Measurements from ENCODE around the gene ZNF362. TPM values are rescaled to one million over a fixed set of nuclear protein-coding genes. Genes with fewer than 3 reads are reported as not detected.

The ZNF362 gene
- total and polyA plus RNA-seq, 2 experiments from 2014 or later: 11.0 to 12.9 TPM

- no peak for TF ChIP-seq ZNF462 (CRISPR knock-in tag; IDR thresholded peaks at IDR 0.05)
These were observed 81.8 kb downstream of the ZNF362 start (continued) for GRCh38 chr1:33338048-33338439.

- H3K36me3 Mint-ChIP-seq (ENCODE audit: low read depth): no peaks in the 10 kb centered on the region
- Histone ChIP-seq H4K20me1 (replicated peaks; ENCODE audit: insufficient read depth) (peaks cover 18% of the 10 kb centered on the region; the same call in 1 of the 2 replicates), H3K4me2 (peak overlapping the region; percentile 58), H3K27me3 (ENCODE audit: insufficient read depth) (peaks cover 65% of the 10 kb centered on the region), H3K4me3 (peak overlapping the region; percentile 22; the same call in 1 of the 2 replicates), H3K9me2 (ENCODE audit: insufficient read depth) (no peaks in the 10 kb centered on the region), H2AFZ (0 out of 2 replicates have a peak overlapping the region, but pooled peaks have one; percentile 1), H3K27ac (ENCODE audit: low read depth) (no peak overlapping the region), H3F3A (replicated peaks; ENCODE audit: low read depth) (0 out of 2 replicates have a peak, but pooled peaks cover 8% of the 10 kb centered on the region), H3K79me2 (replicated peaks; ENCODE audit: insufficient read depth) (no peaks in the 10 kb centered on the region), H3K4me1 (ENCODE audit: insufficient read depth) (peaks cover 61% of the 10 kb centered on the region), H3K36me3 (ENCODE audit: insufficient read depth) (no peaks in the 10 kb centered on the region)
- H3K4me3 Mint-ChIP-seq: peak overlapping the region; percentile 29
- peak; percentile 63 for DNase-seq (ENCODE audit: low spot score)
- H3K9me3 Mint-ChIP-seq: no peaks in the 10 kb centered on the region; the same call in 2 of the 3 replicates
- peak; percentile 20 for ATAC-seq
- H3K4me1 Mint-ChIP-seq: peaks cover 76% of the 10 kb centered on the region
- peaks cover 27% of the 10 kb centered on the region for H3K27me3 Mint-ChIP-seq (ENCODE audit: insufficient read depth, low read depth, poor library complexity)
- no peak overlapping the region; the same call in 1 of the 2 replicates for H3K27ac Mint-ChIP-seq
- TF ChIP-seq STAT1 (IDR thresholded peaks at IDR 0.05; ENCODE audit: unreplicated experiment) (no peak), REST (IDR thresholded peaks at IDR 0.05; ENCODE audit: unreplicated experiment) (no peak), EZH2 (IDR thresholded peaks at IDR 0.05; ENCODE audit: low read depth, unreplicated experiment) (no peak), CREB1 (CRISPR knock-in tag; IDR thresholded peaks at IDR 0.05; ENCODE audit: low read depth) (no peak), ZNF331 (CRISPR knock-in tag; IDR thresholded peaks at IDR 0.05; ENCODE audit: low read depth) (no peak), ETS1 (IDR thresholded peaks at IDR 0.05) (no peak), NANOG (IDR thresholded peaks at IDR 0.05; ENCODE audit: borderline replicate concordance) (no peak), ZNF114 (CRISPR knock-in tag; IDR thresholded peaks at IDR 0.05) (no peak)
These were observed 82.3 kb downstream of the ZNF362 start for GRCh38 chr1:33338440-33339211.
